Measurements from ENCODE around the gene STRN3. TPM values are rescaled to one million over a fixed set of nuclear protein-coding genes. Genes with fewer than 3 reads are reported as not detected.

Gene STRN3
- total RNA-seq, 1 experiment from 2014 or later, result 52.1 TPM

- WGBS (ENCODE audit: extremely low coverage, insufficient read length, low lambda C conversion rate), result no CpG with 5 or more reads among the region's 4 CpGs
Measured at GRCh38 chr14:30889244-30889594, 137.0 kb downstream of the STRN3 start.

More at GRCh38 chr14:30889244-30889594, 137.0 kb downstream of the STRN3 start:
- Histone ChIP-seq H3K18ac (ENCODE audit: insufficient read length, low read depth, low read length) (no peak overlapping the region), H4K5ac (ENCODE audit: insufficient read length, low read depth, low read length) (no peak overlapping the region), H3K23ac (ENCODE audit: insufficient read length, low read depth, low read length) (no peak overlapping the region), H2AFZ (ENCODE audit: low read length) (no peak overlapping the region), H3K56ac (ENCODE audit: insufficient read length, low read depth, low read length) (no peak overlapping the region), H3T11ph (ENCODE audit: low read length) (no peak overlapping the region), H2BK12ac (ENCODE audit: insufficient read length, low read depth, low read length) (no peak overlapping the region), H3K4me2 (ENCODE audit: insufficient read depth, insufficient read length, low read length) (no peak overlapping the region), H3K9ac (ENCODE audit: extremely low read depth, insufficient read length, low read length) (no peak overlapping the region), H2AK5ac (ENCODE audit: insufficient read length, low read length) (no peak overlapping the region), H4K20me1 (ENCODE audit: control insufficient read depth, insufficient read depth, insufficient read length) (no peaks in the 10 kb centered on the region), H2BK120ac (ENCODE audit: low read depth, low read length, poor library complexity, severe bottlenecking) (no peak overlapping the region), H2BK20ac (ENCODE audit: low read depth, low read length, poor library complexity, severe bottlenecking) (no peak overlapping the region), H3K4ac (ENCODE audit: low read depth, low read length) (no peak overlapping the region), H2BK15ac (ENCODE audit: low read depth, low read length) (no peak overlapping the region), H3K79me1 (ENCODE audit: insufficient read depth, low read depth, low read length, poor library complexity, severe bottlenecking) (no peaks in the 10 kb centered on the region), H4K91ac (ENCODE audit: insufficient read length, low read depth, low read length) (no peak overlapping the region), H3K23me2 (ENCODE audit: insufficient read length, low read depth, low read length, poor library complexity, severe bottlenecking) (no peaks in the 10 kb centered on the region), H3K27me3 (ENCODE audit: insufficient read depth, low read length) (no peaks in the 10 kb centered on the region), H3K27ac (ENCODE audit: insufficient read length, low read depth, low read length) (no peak overlapping the region), H4K8ac (replicated peaks; ENCODE audit: insufficient read length, low read depth, low read length) (no peak overlapping the region), H3K4me1 (ENCODE audit: insufficient read depth, low read length) (no peaks in the 10 kb centered on the region), H3K14ac (ENCODE audit: insufficient read depth, low read length) (no peak overlapping the region), H2BK5ac (ENCODE audit: insufficient read length, low read length) (no peak overlapping the region), H3K9me3 (ENCODE audit: control insufficient read depth, low read depth, low read length) (no peaks in the 10 kb centered on the region), H3K79me2 (ENCODE audit: insufficient read depth, low read length) (no peaks in the 10 kb centered on the region)
- Mint-ChIP-seq H3K4me1 (no peaks in the 10 kb centered on the region), H3K4me3 (no peak overlapping the region), H3K9me3 (no peaks in the 10 kb centered on the region), H3K36me3 (ENCODE audit: insufficient read depth in 1 of 3, low read depth in 3 of 3) (peaks cover 5 to 9% (median 6%) of the 10 kb centered on the region in 3 experiments; a peak in 4 of 7 replicates), H3K27ac (no peak overlapping the region), H3K27me3 (ENCODE audit: low read depth) (no peaks in the 10 kb centered on the region)
- no peak for TF ChIP-seq CTCF (conservative IDR thresholded peaks at IDR 0.05)
- DNase-seq, result no peak

All from H9 (cell line).